Keratinocyte (primary cell): ENCODE results near the gene DUSP14. TPM values are rescaled to one million over a fixed set of nuclear protein-coding genes. Genes with fewer than 3 reads are reported as not detected.

Experiments
- DNase-seq: peaks from one replicate; pipeline ENCODE4 v3.0.0-alpha.2; 2011; ENCODE audit warnings: low read depth, missing footprints, low spot score
- FAIRE-seq: peaks from 2 replicates; lab custom pipeline; 2011; peaks lifted over from hg19 to GRCh38; lab: Jason Lieb, UNC
- H2AFZ ChIP-seq: 2 replicates; pipeline ENCODE4 v1.6.0; 2012; ENCODE audit warnings: low read length, control low read depth, inconsistent platforms; ENCODE audit not compliant: control insufficient read depth
- H3K27ac ChIP-seq: 2 replicates; pipeline ENCODE4 v1.5.1; 2011; ENCODE audit warnings: low read length; ENCODE audit not compliant: control insufficient read depth, insufficient read depth
- H3K27me3 ChIP-seq: 3 replicates; pipeline ENCODE4 v1.6.0; 2011; ENCODE audit warnings: low read length; ENCODE audit not compliant: control insufficient read depth, insufficient read depth; ENCODE audit errors: extremely low read depth
- H3K36me3 ChIP-seq, 2 experiments: 2 replicates in 1 of 2; 3 replicates in 1 of 2; pipeline ENCODE4 v1.5.1; 2011; ENCODE audit warnings: low read length in 2 of 2, mild to moderate bottlenecking in 1 of 2; ENCODE audit not compliant: control insufficient read depth in 2 of 2, insufficient read depth in 2 of 2; ENCODE audit errors: extremely low read depth in 1 of 2
- H3K4me1 ChIP-seq: 3 replicates; pipeline ENCODE4 v1.5.1; 2011; ENCODE audit warnings: low read length; ENCODE audit not compliant: control insufficient read depth, insufficient read depth; ENCODE audit errors: extremely low read depth
- H3K4me2 ChIP-seq: 3 replicates; pipeline ENCODE4 v1.6.0; 2011; ENCODE audit warnings: low read depth, low read length; ENCODE audit not compliant: control insufficient read depth, insufficient read depth; ENCODE audit errors: extremely low read depth
- H3K4me3 ChIP-seq, 3 experiments: fragments of 200-600 bp in 1 of 3; sonication (generic) in 1 of 3; 2 replicates in 2 of 3; 3 replicates in 1 of 3; pipeline ENCODE4 v1.5.1; 2011 to 2016; ENCODE audit warnings: low read length in 3 of 3, mild to moderate bottlenecking in 3 of 3, control low read depth in 2 of 3, inconsistent platforms in 1 of 3, low read depth in 1 of 3, mixed read lengths in 1 of 3, mixed run types in 1 of 3, moderate library complexity in 1 of 3; ENCODE audit not compliant: control insufficient read depth in 2 of 3, insufficient read depth in 2 of 3; ENCODE audit errors: extremely low read depth in 1 of 3
- H3K79me2 ChIP-seq: 2 replicates; pipeline ENCODE4 v1.6.0; 2012; ENCODE audit warnings: low read length; ENCODE audit not compliant: control insufficient read depth, insufficient read depth
- H3K9ac ChIP-seq: 3 replicates; pipeline ENCODE4 v1.6.0; 2011; ENCODE audit warnings: low read length; ENCODE audit not compliant: control insufficient read depth, insufficient read depth; ENCODE audit errors: extremely low read depth
- H3K9me1 ChIP-seq: 3 replicates; pipeline ENCODE4 v1.6.0; 2011; ENCODE audit warnings: low read length; ENCODE audit not compliant: control insufficient read depth, insufficient read depth; ENCODE audit errors: extremely low read depth
- H3K9me3 ChIP-seq: 2 replicates; pipeline ENCODE4 v1.5.1; 2012; ENCODE audit warnings: low read depth, low read length; ENCODE audit not compliant: control insufficient read depth
- H4K20me1 ChIP-seq: 3 replicates; pipeline ENCODE4 v1.6.0; 2011; ENCODE audit warnings: low read length; ENCODE audit not compliant: control insufficient read depth, insufficient read depth; ENCODE audit errors: extremely low read depth
- EZH2 ChIP-seq: IDR thresholded peaks from one replicate; pipeline ENCODE4 v1.6.1; 2012; ENCODE audit warnings: inconsistent platforms, mild to moderate bottlenecking, low read length, moderate library complexity
- dilution Hi-C: fragments of 300-500 bp; cut with MboI; formaldehyde crosslinking; loops from one replicate; pipeline ENCODE4 v1.7.0; 2020; ENCODE audit warnings: low sequenced_read_pairs; ENCODE audit not compliant: extremely low pct_ligation_motif_present
- polyA plus RNA-seq, 5 experiments: library from polyadenylated mRNA; depleted of rRNA in 3 of 5; stranded (reverse) in 3 of 5; stranded (forward) in 1 of 5; unstranded in 1 of 5; fragments of >200 nt; gene quantifications; 1 replicate in 1 of 5; 2 replicates in 3 of 5; 3 replicates in 1 of 5; pipeline versions ENCODE4 v1.2.1 to v1.2.3, GENCODE V29; 2011 to 2012; ENCODE audit warnings: missing spikeins in 2 of 5, low read depth in 1 of 5, low replicate concordance in 1 of 5
- TF ChIP-seq, protein P1 (sequence below), 3 experiments: IDR thresholded peaks in 1 of 3; conservative IDR thresholded peaks in 1 of 3; optimal IDR thresholded peaks in 1 of 3; 2 replicates in 2 of 3; 3 replicates in 1 of 3; pipeline versions ENCODE3 to v1.5.1; 2011; ENCODE audit warnings: low read length in 3 of 3, mild to moderate bottlenecking in 3 of 3, moderate library complexity in 2 of 3, control low read depth in 1 of 3, inconsistent platforms in 1 of 3; ENCODE audit not compliant: insufficient read depth in 2 of 3; ENCODE audit errors: extremely low read depth in 1 of 3

Gene DUSP14
- polyA plus RNA-seq, 1 donor (not counting 4 experiments of a cell fraction or from before 2014, with no cell fraction given) = 169 TPM

DNA sequence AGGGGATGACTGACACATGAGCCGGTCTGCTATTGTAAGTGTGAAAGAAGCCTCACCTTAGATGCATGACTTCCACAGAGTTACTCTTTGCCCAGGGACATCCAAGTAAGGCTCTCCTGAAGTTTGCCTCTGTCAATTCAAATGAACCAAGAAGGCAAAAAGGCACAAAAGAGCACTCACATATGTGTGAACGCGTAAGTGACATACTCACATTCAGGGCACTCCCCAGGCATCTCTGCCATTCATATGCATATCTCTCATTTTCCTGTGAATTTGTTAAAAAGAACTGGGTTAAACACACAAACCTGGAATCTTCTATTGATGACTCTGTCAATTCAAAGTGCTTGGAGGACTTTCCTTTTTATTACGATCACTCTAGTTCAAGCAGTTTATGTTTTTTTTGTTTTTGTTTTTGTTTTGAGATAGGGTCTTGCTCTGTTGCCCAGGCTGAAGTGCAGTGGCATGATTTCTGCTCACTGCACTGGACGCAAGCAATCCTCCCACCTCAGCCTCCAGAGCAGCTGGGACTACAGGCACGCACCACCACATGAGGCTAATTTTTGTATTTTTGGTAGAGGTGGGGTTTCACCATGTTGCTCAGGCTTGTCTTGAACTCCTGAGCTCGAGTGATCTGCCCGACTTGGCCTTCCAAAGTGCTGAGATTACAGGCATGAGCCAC, 49.4 kb downstream of the DUSP14 start:
- TF ChIP-seq, protein P1, sequence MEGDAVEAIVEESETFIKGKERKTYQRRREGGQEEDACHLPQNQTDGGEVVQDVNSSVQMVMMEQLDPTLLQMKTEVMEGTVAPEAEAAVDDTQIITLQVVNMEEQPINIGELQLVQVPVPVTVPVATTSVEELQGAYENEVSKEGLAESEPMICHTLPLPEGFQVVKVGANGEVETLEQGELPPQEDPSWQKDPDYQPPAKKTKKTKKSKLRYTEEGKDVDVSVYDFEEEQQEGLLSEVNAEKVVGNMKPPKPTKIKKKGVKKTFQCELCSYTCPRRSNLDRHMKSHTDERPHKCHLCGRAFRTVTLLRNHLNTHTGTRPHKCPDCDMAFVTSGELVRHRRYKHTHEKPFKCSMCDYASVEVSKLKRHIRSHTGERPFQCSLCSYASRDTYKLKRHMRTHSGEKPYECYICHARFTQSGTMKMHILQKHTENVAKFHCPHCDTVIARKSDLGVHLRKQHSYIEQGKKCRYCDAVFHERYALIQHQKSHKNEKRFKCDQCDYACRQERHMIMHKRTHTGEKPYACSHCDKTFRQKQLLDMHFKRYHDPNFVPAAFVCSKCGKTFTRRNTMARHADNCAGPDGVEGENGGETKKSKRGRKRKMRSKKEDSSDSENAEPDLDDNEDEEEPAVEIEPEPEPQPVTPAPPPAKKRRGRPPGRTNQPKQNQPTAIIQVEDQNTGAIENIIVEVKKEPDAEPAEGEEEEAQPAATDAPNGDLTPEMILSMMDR (optimal IDR thresholded peaks at IDR 0.05 in 1 of 3, IDR thresholded peaks at IDR 0.05 in 1 of 3, conservative IDR thresholded peaks at IDR 0.05 in 1 of 3; ENCODE audit: extremely low read depth in 1 of 3, insufficient read depth in 2 of 3, low read length in 3 of 3) = no peak
- no peak for TF ChIP-seq EZH2
- H3K4me3 ChIP-seq = no peak overlapping the region
- FAIRE-seq = no peak

DNA sequence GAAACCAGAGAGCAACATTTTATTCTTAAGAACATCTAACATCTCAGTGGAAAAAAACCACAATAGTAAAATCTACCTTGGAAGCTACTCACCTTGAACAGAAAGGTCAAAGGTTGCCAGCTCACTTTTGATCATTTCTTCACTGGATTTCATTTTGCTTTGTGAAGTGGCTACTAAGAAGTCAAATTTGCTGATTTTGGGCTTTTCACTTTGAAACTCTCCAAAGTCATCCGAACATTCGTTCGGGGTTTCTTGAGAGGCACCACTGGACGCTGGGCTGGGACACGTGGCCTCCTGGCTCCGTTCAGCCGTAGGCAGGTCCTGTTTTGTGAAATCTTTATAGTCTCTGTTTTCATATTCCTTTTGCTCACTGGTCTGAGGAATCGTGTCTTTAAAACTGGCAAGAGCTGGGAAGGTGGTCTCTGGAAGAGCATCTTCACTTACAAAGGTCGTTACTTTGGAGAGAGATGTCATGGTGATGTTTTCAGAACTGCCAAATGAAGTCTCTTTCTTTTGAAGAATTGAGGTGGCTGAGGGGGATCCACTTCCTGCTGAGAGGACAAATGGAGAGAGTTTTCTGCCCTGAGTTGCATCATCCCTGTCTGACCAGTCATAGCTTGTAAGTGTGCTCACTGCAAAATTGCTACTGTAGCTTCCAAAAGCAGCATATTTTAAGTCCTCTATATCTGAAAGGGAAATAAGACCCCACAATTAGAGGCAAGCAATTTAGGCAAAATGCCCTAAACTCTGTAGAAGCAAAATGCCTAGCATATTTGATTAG, 52.4 kb downstream of the DUSP14 start:
- no peaks in the 10 kb centered on the region for H3K9me3 ChIP-seq
- no peak overlapping the region for H3K4me3 ChIP-seq
- peak overlapping the region; percentile 19 for H3K27ac ChIP-seq
- no peaks in the 10 kb centered on the region for H3K27me3 ChIP-seq
- H3K4me2 ChIP-seq = peak overlapping the region; percentile 22
- H3K9ac ChIP-seq = no peak overlapping the region
- H4K20me1 ChIP-seq = no peaks in the 10 kb centered on the region
- no peaks in the 10 kb centered on the region for H3K9me1 ChIP-seq
- no peak overlapping the region for H2AFZ ChIP-seq
- TF ChIP-seq, protein P1 (optimal IDR thresholded peaks at IDR 0.05 in 1 of 3, IDR thresholded peaks at IDR 0.05 in 1 of 3, conservative IDR thresholded peaks at IDR 0.05 in 1 of 3; ENCODE audit: extremely low read depth in 1 of 3, insufficient read depth in 2 of 3, low read length in 3 of 3) = no peak
- no peak for TF ChIP-seq EZH2
- peaks cover 10% of the 10 kb centered on the region for H3K4me1 ChIP-seq
- DNase-seq (no peak), FAIRE-seq (no peak)
- H3K79me2 ChIP-seq = no peaks in the 10 kb centered on the region
- H3K36me3 ChIP-seq = peaks cover 16 to 23% of the 10 kb centered on the region in 2 experiments
- dilution Hi-C loops = no loop called here

More for the DNA sequence above, 49.4 kb downstream of the DUSP14 start:
- Histone ChIP-seq H3K9ac (no peak overlapping the region), H4K20me1 (no peaks in the 10 kb centered on the region), H3K4me2 (no peak overlapping the region), H3K9me3 (no peaks in the 10 kb centered on the region), H2AFZ (no peak overlapping the region), H3K27me3 (no peaks in the 10 kb centered on the region), H3K36me3 (peaks cover 18 to 31% of the 10 kb centered on the region in 2 experiments), H3K27ac (no peak overlapping the region), H3K4me1 (peaks cover 10% of the 10 kb centered on the region), H3K79me2 (no peaks in the 10 kb centered on the region), H3K9me1 (no peaks in the 10 kb centered on the region)
- dilution Hi-C loops = no loop called here
- no peak for DNase-seq
